GM23338 (cell line): Measurements from ENCODE around the gene LYST. TPM values are rescaled to one million over a fixed set of nuclear protein-coding genes. Genes with fewer than 3 reads are reported as not detected.

ENCODE experiments used
- microRNA counts: library from miRNA; unstranded; fragments of <30 nt; microRNA quantifications from one replicate; lab custom pipeline; 2017
- microRNA-seq: library from miRNA; unstranded; fragments of <30 nt; microRNA quantifications from one replicate; pipeline ENCODE4, GENCODE V29; 2017
- polyA plus RNA-seq: library from polyadenylated mRNA; unstranded; fragments of >200 nt; fragmentation: Nextera tagmentation; extraction: Ambion mirVana; gene quantifications from 2 replicates; pipeline ENCODE4 v1.2.1, GENCODE V29; 2016
- small RNA-seq: library from RNA; depleted of rRNA; stranded (forward); fragments of <200 nt; gene quantifications from one replicate; pipeline ENCODE3, GENCODE V24; 2014; ENCODE audit warnings: low replicate concordance
- total RNA-seq: library from RNA; depleted of rRNA; stranded (reverse); fragments of >200 nt; shearing (Covaris generic); gene quantifications from 2 replicates; pipeline ENCODE4 v1.2.3, GENCODE V29; 2014; rRNA removed

The LYST gene
- total and polyA plus RNA-seq, 2 experiments from 2014 or later = 0.21 to 1.0 TPM

MicroRNA genes within 50 kb of the gene (microRNA counts, 767-probe panel; counts per million panel counts)
- not detected for microRNA hsa-miR-1537 (lab: Ali Mortazavi, UCI)

Small RNAs within 50 kb of the gene (microRNA-seq; reads per million reads assigned to microRNA genes)
- not detected for gene MIR1537

Small RNAs within 50 kb of the gene (small RNA-seq; reads per million reads assigned to genes)
- not detected for gene MIR1537
- gene RNU6-968P = not detected

Other genes starting within 250 kb of the LYST start
- gene GNG4, start 217.1 kb downstream of the LYST start, total RNA-seq = 49.2 and 53.5 TPM in 2 replicates
- 37.9 and 40.2 TPM in 2 replicates for gene GNG4, start 217.1 kb downstream of the LYST start, polyA plus RNA-seq
- 29.2 and 32.5 TPM in 2 replicates for gene NID1, start 198.2 kb upstream of the LYST start, total RNA-seq
- 5.9 and 7.1 TPM in 2 replicates for gene NID1, start 198.2 kb upstream of the LYST start, polyA plus RNA-seq